HG03097 (cell line): Measurements from ENCODE around the gene OR1I1.

ENCODE experiments used
- ATAC-seq: cut with Tn5 transposase; IDR thresholded peaks from one replicate; pipeline ENCODE4 v1.9.1; 2021; ENCODE audit not compliant: unreplicated experiment, low FRiP score

OR1I1 gene

GRCh38 chr19:15141143-15141542, 59.1 kb downstream of the OR1I1 start:
- no peak for ATAC-seq

DNA sequence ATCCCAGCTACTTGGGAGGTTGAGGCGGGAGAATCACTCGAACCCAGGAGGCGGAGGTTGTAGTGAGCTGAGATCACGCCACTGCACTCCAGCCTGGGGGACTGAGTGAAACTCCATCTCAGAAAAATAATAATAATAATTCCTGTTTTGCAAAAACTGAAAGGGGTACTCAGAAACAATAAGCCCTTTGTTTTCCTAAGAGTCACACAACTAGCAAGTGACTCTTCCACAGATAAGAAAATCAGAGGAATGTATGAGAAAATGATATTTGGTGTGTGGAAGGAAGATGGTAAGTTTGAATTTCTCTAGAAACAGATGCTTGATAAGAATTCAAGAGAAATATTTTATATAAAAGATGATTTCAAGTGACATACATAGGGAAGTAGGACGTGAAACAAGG, 60.3 kb downstream of the OR1I1 start:
- ATAC-seq, result no peak
